ENCODE results near the gene NANOS3.

DNA sequence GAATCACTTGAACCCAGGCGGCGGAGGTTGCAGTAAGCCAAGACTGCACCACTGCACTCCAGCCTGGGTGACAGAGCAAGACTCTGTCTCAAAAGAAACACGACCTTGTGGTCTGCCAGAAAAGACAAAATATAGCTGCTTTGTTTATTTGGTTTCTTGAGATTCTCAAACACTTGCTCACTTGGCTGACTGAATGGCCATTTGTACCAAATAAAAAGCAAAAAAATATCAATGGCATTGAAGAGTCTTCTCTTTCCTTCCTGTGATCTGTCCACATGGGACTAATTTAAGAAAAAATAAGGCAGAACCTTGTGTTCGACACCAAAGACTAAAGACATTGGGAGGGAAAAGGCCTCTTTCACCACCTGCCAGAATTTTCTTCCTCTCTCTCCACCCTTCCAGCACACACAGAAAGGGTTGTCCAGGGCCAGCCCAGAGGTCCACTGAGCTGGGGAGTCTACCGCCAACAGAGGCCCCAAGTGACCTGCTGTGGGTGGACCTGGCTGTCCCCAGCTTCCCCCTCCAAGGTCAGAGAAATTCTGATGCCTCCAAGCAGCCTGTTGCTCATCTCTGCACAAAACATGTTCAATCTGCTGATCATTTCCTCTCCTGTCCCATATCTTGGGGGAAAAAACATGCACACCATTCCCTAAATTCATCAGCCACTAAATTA, 23.1 kb downstream of the NANOS3 start:
- TF ChIP-seq, protein P1, sequence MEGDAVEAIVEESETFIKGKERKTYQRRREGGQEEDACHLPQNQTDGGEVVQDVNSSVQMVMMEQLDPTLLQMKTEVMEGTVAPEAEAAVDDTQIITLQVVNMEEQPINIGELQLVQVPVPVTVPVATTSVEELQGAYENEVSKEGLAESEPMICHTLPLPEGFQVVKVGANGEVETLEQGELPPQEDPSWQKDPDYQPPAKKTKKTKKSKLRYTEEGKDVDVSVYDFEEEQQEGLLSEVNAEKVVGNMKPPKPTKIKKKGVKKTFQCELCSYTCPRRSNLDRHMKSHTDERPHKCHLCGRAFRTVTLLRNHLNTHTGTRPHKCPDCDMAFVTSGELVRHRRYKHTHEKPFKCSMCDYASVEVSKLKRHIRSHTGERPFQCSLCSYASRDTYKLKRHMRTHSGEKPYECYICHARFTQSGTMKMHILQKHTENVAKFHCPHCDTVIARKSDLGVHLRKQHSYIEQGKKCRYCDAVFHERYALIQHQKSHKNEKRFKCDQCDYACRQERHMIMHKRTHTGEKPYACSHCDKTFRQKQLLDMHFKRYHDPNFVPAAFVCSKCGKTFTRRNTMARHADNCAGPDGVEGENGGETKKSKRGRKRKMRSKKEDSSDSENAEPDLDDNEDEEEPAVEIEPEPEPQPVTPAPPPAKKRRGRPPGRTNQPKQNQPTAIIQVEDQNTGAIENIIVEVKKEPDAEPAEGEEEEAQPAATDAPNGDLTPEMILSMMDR (IDR thresholded peaks at IDR 0.05), result no peak
- TF ChIP-seq POLR2A (IDR thresholded peaks at IDR 0.05) (no peak), EP300 (IDR thresholded peaks at IDR 0.05) (no peak)

Data from ovary (tissue), 3 donors.